ENCODE data around the gene RAB5B.

GRCh38 chr12:56029666-56030293, 55.9 kb downstream of the RAB5B start:
- TF ChIP-seq, protein P1, sequence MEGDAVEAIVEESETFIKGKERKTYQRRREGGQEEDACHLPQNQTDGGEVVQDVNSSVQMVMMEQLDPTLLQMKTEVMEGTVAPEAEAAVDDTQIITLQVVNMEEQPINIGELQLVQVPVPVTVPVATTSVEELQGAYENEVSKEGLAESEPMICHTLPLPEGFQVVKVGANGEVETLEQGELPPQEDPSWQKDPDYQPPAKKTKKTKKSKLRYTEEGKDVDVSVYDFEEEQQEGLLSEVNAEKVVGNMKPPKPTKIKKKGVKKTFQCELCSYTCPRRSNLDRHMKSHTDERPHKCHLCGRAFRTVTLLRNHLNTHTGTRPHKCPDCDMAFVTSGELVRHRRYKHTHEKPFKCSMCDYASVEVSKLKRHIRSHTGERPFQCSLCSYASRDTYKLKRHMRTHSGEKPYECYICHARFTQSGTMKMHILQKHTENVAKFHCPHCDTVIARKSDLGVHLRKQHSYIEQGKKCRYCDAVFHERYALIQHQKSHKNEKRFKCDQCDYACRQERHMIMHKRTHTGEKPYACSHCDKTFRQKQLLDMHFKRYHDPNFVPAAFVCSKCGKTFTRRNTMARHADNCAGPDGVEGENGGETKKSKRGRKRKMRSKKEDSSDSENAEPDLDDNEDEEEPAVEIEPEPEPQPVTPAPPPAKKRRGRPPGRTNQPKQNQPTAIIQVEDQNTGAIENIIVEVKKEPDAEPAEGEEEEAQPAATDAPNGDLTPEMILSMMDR (conservative IDR thresholded peaks at IDR 0.05 in 1 of 2, IDR thresholded peaks at IDR 0.05 in 1 of 2; ENCODE audit: extremely low read depth in 1 of 2, insufficient read depth in 1 of 2, low read depth in 1 of 2, low read length in 2 of 2), result peak; percentile 76 to 87
- TF ChIP-seq EZH2 (IDR thresholded peaks at IDR 0.05; ENCODE audit: borderline replicate concordance, low read length), result no peak

Data from mammary epithelial cell (primary cell).